IPS-NIHi7 (cell line): Measurements from ENCODE around the gene COL28A1.
"Not testable (repeated sequence)": the region's sequence is repeated elsewhere in the genome, so short reads cannot be mapped to it uniquely, and the experiment has no call there.

Experiments used
- DNase-seq: peaks from one replicate; pipeline ENCODE4 v3.0.0; 2012; ENCODE audit warnings: mixed read lengths; ENCODE audit errors: extremely low spot score

Gene COL28A1

DNA sequence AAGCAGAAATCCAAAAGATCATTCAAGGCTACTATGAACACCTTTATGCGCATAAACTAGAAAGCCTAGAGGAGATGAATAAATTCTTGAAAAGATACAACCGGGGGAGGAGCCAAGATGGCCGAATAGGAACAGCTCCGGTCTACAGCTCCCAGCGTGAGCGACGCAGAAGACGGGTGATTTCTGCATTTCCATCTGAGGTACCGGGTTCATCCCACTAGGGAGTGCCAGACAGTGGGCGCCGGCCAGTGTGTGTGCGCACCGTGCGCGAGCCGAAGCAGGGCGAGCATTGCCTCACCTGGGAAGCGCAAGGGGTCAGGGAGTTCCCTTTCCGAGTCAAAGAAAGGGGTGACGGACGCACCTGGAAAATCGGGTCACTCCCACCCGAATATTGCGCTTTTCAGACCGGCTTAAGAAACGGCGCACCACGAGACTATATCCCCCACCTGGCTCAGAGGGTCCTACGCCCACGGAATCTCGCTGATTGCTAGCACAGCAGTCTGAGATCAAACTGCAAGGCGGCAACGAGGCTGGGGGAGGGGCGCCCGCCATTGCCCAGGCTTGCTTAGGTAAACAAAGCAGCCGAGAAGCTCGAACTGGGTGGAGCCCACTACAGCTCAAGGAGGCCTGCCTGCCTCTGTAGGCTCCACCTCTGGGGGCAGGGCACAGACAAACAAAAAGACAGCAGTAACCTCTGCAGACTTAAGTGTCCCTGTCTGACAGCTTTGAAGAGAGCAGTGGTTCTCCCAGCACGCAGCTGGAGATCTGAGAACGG, 70.5 kb downstream of the COL28A1 start:
- not testable (repeated sequence) for DNase-seq

DNA sequence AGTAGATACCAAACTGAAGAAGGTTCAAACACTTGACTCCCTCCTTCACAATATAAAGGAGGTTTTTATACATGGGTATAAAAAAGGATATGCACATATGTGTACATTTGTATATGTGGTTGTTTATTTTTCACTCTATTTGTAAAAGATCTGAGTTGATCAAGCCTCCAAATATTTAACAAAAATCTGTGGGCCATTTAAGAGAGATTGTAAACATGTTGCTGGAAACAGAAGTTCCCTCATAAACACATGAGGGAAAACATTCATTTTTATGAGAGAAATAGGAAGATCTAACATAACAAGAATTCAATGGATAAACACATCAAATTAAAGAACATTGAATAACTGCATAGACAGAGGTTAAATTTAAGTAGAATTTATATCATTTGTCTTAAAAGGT, 81.7 kb downstream of the COL28A1 start:
- no peak for DNase-seq

DNA sequence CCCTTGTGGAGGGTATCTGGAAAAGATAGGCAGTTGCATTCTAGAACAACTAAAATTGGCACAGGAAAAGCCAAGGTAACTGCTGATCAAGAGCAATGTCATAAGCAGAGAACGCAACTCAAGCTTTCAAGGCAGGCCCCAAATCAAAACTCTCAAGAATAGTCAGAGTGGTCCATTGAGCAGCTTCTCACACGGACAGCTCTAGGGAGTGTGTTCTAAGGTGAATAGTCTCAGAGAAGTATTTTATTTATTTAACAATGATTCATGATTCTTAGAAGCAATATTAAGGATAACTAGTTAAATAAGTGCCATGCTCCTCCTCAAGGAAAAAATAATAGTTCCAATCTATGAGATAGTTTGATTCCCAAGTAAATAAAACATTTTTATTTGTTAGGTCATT, 83.0 kb downstream of the COL28A1 start:
- no peak for DNase-seq

DNA sequence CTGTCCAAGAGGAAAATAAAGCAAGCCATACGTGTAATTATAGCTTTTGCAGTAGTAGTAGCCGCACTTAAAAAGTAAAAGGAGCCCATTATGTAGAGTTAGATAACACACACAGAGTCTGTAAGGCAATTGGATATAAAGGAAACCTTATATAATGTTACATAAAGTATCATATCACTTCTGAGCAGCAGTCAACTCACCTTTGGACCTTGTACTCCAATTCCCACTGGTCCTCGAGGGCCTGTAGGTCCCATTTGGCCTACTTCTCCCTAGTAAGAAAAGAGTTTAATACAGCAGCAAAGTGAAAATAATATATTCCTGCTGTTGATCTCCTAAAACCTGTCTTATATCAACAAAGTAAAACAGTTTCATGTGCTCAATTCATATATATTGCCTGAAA, 83.6 kb downstream of the COL28A1 start:
- no peak for DNase-seq

DNA sequence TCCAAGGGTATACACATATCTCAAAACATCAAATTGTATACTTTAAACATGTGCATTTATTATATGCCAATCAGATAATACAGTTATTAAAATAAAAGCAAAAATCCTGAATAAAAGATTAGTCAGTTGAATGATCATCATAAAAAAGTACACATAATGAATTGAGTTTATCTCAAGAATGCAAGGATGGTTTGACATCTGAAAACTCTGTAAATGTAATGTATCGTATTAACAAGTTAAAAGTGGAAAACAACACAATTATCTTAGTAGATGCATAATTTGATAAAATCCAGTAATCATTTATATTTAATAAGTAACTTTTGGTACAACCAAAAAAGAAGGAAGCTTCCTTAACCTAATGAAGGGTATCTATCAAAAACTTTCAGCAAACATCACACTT, 86.6 kb downstream of the COL28A1 start:
- no peak for DNase-seq

DNA sequence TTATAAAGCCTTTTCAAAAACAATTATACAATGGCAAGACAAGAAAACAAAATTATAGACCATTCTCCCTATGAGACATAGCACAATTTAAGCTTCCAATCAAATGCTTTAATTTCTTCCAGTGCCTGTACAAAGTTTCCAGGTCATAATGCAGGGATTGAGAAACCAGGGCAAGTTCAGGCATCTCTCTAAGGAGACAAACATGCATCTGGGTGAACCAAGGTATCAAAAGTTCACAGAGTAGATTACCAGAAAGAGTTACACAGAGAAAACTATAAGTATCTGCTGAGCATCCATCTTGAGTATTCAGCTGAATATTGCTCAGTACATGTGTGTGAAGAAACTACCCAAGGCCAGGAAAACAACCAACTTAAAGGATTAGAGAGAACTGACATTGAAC, 89.1 kb downstream of the COL28A1 start:
- DNase-seq: no peak

DNA sequence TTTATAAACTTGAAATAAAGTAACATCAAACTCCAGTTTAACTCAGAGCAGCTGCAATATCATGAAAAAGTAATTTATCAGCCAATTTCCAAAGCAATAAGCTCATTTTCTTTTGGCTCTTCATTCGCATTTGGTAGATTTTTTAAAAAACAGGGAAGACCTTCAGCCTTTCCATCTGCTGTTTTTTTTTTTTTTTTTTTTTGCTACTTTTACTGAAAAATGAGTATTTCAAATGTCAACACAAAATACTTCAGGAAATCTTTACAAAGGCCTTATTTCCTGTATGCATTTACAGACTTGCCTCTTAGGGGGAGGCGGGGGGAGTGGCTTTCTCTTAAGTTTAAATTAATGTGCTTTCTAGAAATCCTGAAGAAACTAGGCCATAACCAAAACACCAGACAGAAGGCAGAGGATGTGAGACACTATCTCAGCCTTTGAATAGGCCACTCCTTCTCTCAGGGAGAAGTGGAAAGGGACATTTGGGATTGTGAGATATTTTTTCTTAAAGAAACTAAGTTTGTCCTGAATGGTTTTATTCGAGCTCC, 91.8 kb downstream of the COL28A1 start:
- no peak for DNase-seq

DNA sequence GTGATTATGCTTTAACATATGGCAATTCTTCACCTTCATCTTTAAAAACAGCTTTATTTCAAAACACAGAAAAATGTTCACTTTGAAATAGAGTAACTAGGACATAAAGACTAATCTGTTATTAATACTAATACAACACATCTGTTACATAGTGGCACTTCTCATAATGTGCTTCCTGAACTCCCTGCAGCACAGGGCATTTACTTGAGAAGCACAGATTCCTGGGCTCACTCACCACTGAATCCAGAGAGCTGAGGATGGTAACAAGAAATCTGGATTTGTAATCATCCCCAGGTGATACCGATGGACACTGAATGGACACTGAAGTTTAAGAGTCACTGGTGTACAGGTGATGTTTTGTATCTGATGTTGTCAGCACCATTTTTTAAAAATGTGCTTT, 96.1 kb downstream of the COL28A1 start:
- no peak for DNase-seq

DNA sequence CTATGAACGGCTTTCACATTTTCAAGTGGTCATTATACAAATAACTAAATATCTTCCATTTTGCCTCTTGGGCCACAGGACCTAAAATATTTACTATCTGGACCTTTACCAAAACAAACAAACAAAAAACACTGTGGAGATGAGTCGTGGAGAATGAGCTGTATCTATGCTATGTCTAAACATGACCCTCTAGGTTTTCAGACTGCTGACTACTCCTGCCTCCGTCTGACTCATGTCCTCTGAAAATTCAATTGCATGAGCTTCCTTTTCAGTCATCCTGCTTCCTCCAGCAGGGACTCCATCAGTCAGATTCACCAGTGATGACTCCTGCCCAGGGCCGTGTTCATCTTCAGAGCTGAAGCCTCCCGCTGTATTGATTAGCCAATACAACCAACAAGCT, 96.8 kb downstream of the COL28A1 start:
- DNase-seq: peak; percentile 18

DNA sequence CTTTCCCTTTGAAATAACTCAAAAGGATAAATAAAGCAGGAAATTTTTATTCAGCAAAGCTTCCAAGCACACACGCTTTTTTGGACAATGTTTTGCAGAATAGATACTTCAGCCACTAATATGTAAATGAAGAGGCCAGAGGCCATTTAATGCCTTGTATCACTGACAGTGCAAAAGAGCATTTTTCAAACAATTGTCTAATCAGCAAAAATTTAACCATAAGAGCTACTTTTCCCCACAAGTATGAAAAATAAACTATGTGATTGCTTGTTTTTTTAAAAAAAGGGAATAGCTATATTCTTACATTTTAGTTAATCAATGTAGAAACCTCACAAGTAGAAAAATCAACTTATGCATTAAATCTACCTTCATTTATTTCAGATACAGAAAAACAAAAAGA, 99.7 kb downstream of the COL28A1 start:
- DNase-seq: no peak

DNA sequence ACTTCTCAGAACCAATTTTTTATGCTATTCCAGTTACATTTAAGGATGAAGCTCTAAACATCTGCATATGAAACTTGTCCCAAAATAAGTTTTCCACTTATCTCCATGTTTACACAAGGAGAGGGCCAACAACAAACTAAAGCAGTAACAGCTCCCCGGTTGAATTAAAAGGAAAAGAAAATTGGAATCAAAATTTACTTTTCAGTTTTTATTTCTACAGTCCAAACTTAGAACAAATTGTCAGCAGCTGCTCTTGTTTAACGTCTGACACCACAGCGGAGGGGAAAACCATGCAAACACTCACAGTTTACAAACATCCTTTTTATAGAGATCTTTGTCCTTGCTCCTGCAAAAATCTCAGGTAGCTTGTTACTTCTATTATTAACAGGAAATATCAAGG, 101.3 kb downstream of the COL28A1 start:
- no peak for DNase-seq

DNA sequence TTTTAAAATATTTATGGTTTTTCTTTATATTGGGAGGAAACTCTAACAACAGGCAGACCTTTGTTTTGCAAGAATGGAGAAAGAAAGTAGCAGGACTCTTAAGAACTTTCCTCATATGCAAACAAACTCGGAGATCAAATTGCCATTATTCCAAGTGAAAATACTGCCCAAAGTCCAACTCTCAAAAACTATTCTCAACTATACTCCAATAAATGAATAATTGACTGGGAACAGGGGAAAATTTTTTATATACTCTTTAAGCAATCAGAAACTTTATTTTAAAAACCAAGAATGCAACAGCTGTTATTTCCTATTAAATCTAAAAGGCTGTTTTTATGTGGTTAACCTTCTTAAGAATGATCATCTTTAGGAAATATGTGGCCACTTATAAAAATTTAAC, 101.9 kb downstream of the COL28A1 start:
- no peak for DNase-seq

DNA sequence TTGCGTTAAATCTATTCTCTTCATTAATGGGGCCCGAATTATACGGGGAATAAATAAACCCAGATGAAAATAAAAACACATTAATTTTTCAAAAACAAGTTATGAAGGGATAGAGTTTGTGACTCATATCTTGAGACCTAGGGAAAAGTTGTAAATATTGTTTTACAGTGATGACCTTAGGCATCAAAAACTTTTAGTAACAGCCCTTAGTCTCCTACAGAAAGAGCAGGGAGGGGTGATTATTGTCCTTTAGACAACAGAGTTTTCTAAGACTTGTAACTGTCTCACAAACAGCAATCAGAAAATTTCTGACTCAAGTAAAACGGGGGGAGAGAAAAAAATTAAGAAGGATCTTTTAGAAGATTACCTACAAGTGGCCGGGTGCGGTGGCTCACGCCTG, 102.7 kb downstream of the COL28A1 start:
- DNase-seq: no peak

DNA sequence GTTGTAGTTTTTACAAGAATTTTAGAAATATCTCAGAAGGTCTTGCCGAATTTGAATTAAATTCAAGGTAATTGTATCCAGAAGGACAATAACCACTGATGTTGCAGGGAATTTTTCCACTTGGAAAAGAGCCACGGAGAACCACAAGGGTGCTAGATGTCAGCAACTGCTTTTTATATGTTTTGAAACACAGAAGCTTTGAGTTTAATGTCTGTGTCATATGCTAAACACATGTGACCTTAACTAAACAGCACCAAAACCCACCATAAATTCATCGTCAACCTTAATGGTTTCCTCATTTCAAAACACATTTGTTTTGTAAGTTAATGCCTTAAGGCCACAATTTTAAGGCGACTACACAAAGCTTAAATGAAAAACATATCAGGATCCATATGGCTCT, 106.9 kb downstream of the COL28A1 start:
- DNase-seq: no peak

DNA sequence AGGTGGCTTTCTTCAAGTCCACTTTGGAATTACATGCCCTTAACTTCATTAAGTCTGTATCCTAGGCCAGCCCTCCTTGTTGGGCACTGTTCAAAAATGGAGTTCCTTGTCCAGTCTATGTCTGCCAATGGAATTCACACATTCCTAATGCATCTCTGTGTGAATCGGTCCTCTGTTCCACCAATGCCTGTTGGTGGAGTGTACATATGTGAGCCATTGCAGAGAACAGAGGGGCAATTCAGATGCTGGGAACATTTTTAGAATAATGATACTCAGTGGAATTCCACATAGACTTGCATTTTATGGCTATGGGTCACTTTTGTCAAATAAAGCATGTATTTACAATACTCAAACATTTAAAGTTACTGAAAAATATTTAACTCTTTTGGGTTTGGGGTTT, 108.3 kb downstream of the COL28A1 start:
- DNase-seq: no peak

DNA sequence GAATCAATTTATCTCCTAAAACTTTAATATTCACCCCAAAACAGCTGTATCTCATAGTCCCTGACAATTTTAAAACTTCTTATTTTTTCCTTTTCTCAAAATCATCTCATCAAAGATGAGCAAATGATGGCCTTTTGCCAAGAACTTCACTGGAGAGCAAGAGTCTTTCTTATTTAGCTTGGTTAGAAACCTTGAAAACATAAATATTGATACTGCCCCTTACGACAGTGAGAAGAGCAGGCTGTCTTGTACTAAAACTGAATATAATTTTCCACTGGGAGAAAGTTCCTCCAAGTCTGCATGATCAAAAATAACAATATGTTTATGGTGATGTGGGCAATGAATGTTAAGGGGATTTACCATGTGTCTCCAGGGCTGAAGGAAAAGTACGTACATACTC, 109.0 kb downstream of the COL28A1 start:
- DNase-seq: no peak

DNA sequence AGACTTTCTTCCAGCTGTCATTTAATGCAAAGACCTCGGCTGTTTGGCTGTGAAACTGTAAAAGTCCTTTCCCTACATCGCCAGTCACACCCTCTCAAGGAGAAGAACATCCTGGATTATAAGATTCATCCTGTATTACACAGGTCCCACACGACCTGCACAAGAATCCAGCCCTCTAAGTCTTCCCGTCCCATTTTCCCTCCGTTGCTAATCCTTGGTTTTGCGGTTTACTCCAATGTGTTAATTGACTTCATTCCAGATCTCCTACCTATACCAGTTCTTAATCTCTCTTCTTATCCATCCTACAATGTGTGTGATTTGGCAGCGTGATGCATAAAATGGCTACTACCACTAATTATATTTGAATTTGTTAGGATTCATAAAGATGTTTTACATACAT, 110.4 kb downstream of the COL28A1 start:
- DNase-seq: no peak

DNA sequence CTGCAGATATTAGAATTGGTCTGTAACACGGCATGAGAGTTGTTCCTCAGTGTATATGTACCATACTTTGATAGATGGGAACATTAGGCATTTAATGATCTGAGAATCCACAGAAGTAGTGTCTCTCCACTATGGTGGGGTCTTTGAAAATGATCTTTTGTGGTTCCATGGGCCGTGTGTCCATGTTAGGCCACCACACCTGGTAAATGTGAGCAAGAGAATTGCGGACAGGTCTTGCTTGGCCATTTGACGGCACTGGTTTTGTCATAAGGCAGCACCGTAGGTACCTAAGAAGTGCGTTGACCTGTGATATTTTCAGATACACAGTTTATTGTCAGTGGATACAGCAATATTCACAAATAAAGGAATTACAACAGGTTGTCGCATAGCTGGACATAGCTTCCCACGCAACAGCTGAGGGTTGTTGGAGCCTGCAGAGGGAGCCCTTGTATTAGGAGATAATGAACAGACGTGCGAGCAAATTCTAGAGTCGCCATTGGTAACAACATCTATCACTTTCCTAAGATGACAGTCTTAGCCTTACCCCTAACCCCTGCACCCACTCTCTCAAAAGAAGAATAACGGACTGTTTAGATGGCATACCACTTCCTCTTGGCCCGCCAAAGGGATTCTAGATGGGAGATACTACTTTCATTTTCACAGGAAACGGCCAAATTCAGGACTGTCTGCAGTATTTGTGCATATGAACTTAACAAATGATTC, 111.4 kb downstream of the COL28A1 start:
- peak; percentile 65 for DNase-seq

DNA sequence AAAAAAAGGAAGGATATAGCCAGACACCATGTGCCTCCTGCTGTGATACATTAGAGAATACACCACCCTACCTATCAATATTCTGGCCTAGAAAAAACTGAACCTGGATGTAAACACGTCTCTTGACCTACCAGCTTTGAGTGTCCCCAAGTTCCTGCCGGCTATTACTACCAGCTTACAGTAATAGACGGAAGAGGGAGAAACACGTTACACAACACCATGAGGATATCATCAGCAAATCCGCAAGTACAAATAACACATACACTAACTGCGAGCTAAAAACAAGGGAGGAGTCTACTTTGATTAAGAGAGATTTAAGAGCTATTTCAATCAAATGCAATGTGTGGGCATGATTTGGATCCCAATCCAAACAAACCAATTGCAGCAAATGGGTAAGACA, 113.0 kb downstream of the COL28A1 start:
- no peak for DNase-seq

DNA sequence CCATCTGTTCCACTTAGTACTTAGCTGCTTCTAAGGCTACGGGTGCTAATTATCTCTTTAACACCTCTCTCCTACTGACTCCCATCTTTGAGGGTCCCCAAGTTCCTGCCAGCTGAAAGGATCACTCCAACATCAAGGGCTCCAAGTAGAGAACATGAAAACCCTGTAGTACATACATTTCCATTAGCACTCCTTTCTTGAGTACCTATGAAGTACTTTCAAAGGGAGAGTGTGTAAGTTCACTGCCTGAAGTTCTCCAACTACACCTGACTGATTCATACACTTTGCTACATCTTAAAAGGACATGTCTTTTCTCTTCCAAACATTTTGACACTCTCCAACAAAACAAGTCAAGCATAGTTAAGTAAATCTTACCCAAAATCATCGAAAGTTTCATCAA, 113.8 kb downstream of the COL28A1 start:
- DNase-seq: no peak

DNA sequence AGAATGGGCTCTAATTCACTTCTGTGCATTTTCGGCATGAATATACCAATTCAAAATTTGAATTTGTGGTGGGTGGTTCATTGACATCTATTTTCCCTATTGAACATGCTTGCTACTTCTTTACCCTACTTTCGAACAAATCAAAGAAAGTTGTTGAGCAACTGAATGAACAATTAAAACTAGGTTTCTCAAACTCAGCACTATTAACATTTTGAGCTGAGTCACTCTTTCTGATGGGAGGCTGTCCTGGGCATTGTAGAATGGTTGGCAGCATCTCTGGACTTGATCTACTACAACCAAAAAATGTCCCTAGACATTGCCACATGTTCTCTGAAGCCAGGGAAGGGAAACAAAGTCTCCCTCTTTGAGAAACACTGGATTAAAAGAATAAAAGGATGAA, 116.7 kb downstream of the COL28A1 start:
- DNase-seq: no peak

DNA sequence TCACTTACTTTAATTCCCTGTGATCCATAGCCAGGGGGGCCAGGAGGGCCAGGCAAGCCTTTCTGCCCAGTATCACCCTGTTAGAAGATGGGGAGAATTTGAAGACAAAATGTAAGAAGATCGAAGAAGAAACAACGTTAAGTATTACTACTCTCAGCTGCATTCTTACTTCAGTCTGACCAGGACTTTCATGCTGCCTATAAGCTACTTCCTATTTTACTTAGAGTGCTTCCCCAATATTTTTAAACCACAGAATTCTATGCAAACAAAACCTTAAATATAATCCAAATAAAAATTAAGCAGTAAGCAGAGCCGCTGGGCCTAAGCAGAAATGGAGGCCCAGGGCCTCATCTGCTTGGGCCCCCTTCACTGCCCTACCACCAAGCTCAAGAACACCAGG, 117.8 kb downstream of the COL28A1 start:
- DNase-seq: no peak

DNA sequence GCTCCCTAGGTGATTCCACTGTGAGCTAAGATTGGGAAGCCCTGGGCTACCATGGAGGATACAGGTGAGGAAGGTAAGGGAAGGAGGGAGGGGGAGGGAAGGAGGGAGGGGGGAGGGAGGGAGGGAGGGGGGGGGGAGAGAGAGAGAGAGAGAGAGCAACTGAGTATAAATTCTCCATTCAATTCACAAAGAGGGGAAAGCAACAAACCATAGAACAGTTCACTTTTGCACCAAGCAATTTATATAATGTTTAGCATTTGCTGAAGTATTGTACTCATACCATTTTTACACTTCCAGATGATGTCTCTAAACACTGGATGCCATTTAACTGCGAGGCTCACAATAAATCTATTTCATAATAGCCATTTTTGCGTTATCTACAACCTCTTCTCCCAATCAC, 118.3 kb downstream of the COL28A1 start:
- no peak for DNase-seq
